Subcutaneous adipose tissue (tissue), 4 donors: ENCODE data around the gene WNK2. TPM values are rescaled to one million over a fixed set of nuclear protein-coding genes. Genes with fewer than 3 reads are reported as not detected.

Source experiments
- total RNA-seq, 4 donors: library from RNA; depleted of rRNA; stranded (reverse); fragments of >200 nt; gene quantifications; one replicate each; pipeline ENCODE4 v1.1.0, GENCODE V29; 2016
- TF ChIP-seq, protein P1 (sequence below): fragments of 450-650 bp; IDR thresholded peaks from one replicate; pipeline ENCODE4 v1.5.1; 2016; ENCODE audit warnings: low read depth, mild to moderate bottlenecking, control low read depth, antibody characterized with exemption, moderate library complexity

The WNK2 gene
- total RNA-seq, 4 donors from 2014 or later = not detected

DNA sequence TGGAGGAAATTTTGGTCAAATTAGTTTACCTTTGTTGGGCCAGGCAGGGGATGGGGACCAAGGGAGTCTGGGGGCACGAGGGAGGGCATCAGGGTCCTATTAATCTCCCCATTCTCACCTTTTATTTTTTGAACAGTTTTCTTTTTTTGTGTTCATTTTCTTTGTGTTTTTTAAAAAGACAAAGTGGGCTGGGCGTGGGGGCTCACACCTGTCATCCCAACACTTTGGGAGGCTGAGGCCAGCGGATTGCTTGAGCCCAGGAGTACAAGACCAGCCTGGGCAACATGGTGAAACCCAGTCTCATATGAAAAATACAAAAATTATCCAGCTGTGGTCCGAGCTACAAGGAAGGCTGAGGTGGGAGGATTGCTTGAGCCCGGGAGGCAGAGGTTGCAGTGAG is 103.7 kb downstream of the WNK2 start:
- TF ChIP-seq, protein P1, sequence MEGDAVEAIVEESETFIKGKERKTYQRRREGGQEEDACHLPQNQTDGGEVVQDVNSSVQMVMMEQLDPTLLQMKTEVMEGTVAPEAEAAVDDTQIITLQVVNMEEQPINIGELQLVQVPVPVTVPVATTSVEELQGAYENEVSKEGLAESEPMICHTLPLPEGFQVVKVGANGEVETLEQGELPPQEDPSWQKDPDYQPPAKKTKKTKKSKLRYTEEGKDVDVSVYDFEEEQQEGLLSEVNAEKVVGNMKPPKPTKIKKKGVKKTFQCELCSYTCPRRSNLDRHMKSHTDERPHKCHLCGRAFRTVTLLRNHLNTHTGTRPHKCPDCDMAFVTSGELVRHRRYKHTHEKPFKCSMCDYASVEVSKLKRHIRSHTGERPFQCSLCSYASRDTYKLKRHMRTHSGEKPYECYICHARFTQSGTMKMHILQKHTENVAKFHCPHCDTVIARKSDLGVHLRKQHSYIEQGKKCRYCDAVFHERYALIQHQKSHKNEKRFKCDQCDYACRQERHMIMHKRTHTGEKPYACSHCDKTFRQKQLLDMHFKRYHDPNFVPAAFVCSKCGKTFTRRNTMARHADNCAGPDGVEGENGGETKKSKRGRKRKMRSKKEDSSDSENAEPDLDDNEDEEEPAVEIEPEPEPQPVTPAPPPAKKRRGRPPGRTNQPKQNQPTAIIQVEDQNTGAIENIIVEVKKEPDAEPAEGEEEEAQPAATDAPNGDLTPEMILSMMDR = no peak

GRCh38 chr9:93288341-93288740 is 104.4 kb downstream of the WNK2 start:
- TF ChIP-seq, protein P1 = no peak

GRCh38 chr9:93288891-93289883 is 105.2 kb downstream of the WNK2 start:
- TF ChIP-seq, protein P1 = no peak

DNA sequence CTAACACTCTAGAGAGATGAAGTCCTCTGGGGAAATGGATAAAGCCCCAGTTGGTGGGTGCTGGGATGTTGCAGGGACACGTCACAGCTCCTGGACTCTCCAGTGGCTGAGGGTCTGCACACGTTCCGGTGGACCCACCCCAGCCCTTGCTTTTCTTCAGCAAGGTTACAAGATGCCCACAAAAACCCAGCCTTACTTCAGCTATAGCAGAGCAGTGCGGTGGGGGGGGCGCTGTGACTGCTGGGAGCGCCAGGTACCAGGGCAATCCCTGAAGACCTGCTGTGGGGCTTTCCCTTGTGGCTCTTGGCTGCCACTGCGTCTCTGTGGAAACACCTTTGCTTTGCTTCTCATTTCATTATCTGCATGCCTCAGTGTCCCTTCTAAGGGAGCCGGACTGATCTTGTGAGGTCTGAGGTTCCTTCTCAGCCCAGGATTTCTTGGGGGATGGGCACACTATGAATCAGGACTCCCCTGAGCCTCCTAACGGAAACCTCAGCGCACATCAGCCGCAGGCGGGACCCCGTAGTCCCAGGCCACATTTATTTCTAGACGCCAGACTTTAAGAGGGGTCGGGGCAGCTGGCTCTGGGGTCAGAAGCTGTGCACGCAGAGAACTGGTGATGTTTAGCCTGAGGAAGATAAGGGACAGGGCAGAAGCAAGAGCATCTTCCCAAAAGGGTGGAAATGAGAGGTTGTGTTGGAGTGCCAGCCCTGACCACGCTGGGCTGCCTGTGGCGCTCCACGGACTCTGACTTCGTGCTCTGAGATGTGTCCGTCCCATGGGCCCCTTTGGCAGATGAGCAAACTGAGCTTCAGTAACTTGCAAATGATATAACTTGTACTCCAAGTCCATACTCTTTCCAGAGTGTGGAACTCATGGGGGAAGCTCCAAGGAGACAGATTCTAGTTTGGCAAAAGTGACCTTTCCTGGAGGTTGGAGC is 106.8 kb downstream of the WNK2 start:
- TF ChIP-seq, protein P1 = no peak

- TF ChIP-seq, protein P1 = no peak
Observed at GRCh38 chr9:93291536-93292287, 107.8 kb downstream of the WNK2 start.

GRCh38 chr9:93292288-93292615 is 108.3 kb downstream of the WNK2 start:
- TF ChIP-seq, protein P1 = no peak
